HG02884 (cell line): ENCODE data around the gene NUDT2.
"Not testable (repeated sequence)": the region's sequence is repeated elsewhere in the genome, so short reads cannot be mapped to it uniquely, and the experiment has no call there.

Experiments
- ATAC-seq: cut with Tn5 transposase; IDR thresholded peaks from one replicate; pipeline ENCODE4 v1.9.1; 2021; ENCODE audit warnings: mild to moderate bottlenecking, moderate library complexity; ENCODE audit not compliant: unreplicated experiment

NUDT2 gene

DNA sequence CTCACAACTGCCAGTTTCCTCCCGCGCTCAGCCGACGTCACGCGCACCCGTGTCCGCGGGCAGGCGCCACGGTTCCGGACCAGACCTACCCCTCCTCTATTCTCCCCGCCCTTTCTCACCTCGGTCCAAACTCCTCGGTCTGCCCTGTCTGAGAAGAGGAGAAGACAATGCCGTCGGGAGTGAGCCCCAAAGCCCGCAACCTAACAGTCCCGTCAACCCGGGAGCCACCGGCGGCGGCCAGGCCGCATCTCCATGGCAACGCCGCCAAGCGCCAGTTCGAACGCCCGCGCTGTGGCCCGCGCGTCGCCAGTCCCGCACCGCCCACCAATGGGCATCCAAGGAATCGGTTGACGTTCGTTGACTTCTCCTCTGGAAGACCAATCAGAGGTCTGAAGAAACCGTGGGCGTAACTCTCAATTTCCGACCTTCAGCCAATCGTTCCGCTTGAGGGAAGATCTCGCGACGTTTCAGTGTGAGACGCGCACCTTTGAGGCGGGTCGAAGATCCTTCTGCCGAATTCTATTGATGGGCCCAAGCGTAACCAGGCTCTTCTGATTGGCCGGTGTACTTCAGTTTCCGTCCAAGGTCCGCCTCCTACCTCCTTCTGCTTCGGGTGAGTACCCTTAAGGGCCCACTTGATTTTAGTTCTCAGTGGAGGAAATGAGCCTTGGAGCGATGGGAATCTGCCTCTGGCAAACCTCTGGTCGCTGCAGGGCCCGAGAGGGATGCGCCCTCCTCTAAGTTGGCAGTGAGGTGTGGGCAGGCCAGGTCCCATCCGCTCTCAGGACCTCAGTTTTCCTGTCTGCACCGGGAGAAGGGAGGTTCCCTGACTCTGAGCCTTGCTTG is at the start of gene NUDT2, which contains the start of gene KIF24:
TSS of gene NUDT2 (plus strand) at position 583 of the 846 bp plus-strand sequence. CDS start 9,471 bp downstream, outside the sequence.
TSS of gene KIF24 (minus strand) at position 282 of the 846 bp plus-strand sequence. CDS start 17,922 bp downstream, outside the sequence.
- peak; percentile 91 for ATAC-seq

DNA sequence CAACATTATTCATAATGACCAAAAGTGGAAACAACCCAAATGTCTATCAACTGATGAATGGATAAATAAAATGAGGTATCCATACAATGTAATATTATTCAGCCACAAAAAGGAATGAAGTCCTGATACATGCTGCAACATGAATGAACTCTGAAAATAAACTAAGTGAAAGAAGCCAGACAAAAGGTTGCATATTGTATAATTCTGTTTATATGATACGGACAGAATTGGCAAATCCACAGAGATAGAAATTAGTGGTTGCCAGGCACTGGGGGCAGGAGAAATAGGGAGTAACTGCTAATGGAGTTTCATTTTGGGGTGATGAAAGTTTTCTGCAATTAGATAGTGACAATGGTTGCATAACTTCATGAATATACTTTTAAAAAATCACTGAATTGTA is 47.3 kb upstream of the NUDT2 start:
- no peak for ATAC-seq

DNA sequence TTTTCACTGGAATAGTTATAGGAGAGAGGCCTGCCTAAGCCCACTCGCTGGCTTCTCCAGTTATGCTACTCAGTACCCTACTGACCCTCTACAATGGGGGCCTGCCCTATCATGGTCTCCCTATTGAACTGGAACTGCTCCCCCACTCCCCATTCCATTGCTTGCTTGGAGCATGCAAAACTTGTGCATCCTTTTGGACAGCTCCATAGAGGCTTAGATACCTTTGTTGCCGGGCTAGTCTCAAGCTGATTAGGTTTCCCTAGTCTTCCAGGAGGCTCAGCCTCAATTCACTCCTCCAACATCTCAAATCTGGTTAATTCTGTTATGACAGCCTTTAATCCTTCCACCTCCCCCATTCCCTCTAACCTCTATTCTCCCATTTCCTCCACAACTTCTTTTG is 40.2 kb upstream of the NUDT2 start:
- ATAC-seq: no peak

DNA sequence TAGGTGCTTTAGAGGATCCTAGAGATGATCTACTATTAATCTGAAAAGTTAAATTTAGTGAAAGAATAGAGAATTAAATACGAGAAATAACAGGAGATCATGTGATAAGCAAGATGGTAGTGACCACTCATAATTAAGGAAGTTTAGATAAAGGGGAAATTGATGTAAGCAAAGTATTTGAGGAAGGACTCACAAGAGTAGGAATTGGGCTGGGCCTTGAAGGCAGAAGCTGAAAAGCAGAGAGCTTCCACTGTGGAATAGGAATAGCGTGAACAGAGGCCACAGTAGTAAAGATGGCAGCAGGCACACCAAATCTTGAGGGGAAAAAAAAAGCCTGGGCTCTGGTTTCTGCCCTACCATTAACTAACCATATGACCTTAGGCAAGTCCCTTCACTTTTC is 38.3 kb upstream of the NUDT2 start:
- ATAC-seq: no peak

DNA sequence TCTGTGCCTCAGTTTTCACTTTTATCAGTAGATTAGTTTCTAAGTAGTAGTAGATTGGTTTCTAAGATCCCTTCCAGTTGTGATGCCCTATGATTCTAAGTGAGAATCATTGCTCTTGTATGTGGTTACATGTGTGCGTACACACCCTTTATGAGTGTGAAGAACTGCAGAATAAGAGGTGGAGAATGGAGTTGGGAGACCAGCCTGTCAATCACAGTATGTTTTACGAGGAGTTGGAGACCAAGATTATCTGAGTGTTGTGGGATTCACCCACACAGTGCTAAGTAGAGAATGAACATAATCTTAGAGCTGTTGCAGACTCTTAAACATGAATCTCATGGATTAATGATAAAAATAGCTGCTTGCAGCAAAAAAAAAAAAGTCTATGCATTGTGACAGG is 37.9 kb upstream of the NUDT2 start:
- no peak for ATAC-seq

DNA sequence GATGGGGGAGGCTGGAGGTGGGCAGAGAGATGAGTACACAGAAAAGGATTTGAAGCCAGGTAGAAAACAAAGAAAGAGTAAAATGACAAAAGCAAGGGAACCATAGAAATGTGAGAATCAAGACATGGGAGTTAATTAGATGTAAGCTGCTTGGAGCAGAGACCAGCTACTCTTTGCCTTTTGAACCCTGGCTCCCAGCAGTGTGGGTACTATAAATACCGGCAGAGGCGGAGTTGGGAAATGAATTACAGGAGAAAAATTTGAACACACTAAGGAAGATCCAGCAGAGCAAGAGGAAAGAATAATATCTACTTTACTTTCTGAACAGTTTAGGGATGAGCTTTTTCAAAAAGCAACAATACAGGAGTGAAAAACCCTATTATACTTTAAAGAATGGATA is 36.8 kb upstream of the NUDT2 start:
- ATAC-seq: no peak

DNA sequence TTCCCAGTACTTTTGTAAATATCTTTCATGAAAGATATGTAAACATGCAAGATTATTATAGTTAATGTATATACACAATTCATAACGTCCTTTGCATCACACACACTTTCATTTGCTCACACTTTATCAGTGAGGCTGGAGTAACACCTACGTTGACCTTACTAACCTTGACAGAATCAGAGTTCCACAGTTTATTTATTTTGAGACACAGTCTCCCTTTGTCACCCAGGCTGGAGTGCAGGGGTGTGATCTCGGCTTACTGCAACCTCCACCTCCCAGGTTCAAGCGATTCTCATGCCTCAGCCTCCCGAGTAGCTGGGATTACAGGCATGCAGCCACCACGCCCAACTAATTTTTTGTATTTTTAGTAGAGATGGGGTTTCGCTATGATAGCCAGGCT is 28.3 kb upstream of the NUDT2 start:
- not testable (repeated sequence) for ATAC-seq

DNA sequence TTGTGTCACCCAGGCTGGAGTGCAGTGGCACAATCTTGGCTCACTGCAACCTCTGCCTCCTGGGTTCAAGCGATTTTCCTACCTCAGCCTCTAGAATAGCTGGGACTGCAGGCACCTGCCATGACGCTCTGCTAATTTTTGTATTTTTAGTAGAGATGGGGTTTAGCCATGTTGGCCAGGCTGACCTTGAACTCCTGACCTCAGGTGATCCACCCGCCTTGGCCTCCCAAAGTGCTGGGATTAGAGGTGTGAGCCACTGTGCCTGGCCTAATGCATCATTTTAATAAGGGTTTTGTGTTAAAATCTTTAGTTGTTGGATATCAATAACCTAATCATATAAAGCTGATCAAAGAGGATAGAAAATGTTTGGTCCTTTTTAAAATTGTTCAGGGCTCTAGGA is 21.1 kb upstream of the NUDT2 start:
- not testable (repeated sequence) for ATAC-seq

DNA sequence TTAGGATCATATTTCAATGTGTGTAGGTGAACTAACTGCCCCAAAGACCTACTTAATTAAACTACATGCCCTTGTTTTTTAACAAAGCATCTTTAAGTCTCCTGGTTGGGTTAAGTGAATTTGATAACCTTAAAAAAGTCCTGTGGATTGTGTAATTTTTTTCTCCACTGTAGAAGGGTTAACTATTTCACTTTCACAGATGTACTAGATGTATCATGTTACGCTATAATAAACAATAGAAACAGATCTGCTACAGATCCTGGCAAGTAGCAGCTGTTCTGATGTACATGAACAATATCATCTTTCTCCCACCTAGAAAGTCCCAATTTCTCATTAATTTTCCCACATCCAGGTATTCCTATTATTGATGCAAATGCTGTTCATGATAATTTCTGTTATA is 19.2 kb upstream of the NUDT2 start:
- no peak for ATAC-seq

DNA sequence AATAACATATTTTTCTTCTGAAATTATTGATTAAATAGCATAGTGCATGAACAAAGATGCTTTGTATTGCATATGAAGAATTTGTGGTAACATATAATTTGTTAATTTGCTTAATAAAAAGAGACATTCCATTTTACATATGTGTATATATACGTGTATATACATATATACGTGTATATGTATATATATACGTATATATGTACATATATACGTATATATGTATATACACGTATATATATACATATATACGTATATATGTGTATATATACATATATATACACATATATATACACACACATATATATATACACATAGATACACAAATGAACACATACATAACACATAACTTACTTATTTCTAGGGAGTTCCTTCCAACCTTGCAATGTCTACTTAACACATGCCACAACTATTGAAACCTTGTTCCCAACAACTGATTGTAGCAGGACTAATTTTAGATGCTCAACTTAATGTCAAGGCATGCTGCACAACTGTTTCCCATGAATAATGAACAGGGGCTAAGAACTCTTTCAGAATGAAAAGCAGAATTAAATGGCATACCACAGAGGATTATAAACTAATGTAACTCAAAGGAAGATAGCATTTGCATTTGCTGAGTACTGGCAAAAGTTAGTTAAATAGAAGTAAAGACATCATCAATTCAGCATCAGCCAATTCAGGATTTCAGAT is 17.7 kb upstream of the NUDT2 start:
- no peak for ATAC-seq

DNA sequence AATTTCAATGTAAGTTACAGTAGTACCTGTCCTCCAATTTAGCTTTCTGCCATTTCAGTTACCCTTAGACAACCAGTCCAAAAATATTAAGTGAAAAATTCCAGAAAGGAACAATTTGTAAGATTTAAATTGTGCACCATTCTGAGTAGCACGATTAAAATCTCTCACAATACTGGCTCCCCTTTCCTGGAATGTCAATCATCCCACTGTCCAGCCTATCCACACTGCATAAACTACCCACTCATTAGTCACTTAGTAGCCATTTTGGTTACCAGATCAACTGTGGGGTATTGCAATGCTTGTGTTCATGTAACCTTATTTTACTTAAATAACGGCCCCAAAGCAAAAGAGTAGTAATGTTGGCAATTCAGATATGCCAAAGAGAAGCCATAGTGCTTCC is 11.9 kb upstream of the NUDT2 start:
- ATAC-seq: no peak

DNA sequence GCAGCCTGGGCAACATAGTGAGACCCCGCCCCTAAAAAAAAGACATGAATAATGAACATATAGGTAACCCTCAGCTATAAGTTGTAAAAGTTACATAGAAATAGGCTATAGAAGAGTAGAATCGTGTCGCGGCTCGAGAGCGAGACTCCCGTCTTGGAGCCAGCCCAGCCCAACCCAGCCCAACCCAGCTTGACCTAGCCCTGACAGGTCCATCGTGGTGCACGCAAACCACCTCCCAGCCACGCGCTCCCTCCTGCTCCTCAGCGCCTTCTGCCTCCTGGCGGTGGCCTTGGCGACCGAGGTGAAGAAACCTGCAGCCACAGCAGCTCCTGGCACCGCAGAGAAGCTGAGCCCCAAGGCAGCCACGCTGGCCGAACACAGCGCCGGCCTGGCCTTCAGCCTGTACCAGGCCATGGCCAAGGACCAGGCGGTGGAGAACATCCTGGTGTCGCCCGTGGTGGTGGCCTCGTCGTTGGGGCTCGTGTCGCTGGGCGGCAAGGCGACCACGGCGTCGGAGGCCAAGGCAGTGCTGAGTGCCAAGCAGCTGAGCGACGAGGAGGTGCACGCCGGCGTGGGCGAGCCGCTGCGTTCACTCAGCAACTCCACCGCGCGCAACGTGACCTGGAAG is 11.1 kb upstream of the NUDT2 start:
- no peak for ATAC-seq

DNA sequence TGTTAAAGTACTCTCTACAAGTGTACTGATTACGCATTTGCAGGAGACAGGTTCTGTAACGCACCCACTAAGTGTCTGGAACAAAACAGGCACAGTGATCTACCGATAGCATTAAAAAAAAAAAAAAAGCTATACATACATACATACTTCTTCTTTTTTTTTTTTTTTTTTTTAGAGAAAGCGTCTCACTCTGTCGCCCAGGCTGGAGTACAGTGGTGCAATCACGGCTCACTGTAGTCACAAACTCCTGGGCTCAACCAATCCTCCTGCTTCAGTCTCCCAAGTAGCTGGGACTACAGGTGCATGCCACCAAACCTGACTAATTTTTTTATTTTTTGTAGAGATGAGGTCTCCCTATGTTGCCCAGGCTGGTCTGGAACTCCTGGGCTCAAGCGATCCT is 7.9 kb upstream of the NUDT2 start:
- ATAC-seq: no peak

DNA sequence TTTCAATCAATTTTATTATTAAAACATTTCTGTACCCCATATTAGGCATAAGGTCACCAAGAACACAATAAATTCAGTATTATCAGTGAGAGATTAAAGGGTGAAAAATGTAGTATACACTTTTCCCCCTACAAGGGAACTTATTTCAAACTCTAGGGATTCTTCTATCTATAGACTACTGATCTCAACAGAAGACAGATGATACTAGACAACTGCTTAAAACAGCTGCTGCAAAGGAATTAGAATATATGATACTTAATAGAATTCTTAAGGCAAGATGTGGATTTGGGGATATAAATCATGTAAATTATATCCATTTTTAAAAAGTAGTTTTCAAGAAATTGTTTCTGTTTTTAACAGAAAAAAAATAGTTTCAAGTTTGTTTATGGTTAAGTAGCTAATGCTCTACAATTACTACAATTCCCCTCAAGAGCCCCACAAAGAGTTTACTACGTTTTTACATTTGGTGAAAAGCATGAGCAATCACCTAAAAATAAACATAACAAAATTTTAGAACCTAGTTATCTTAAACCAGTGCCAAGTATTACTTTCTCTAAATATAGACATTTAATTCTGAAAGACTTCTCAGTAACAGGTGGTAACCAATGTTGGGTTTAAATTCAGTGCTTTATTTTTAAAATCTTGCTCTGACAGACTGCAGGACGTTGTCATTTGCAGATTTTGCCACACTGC is 6.3 kb upstream of the NUDT2 start:
- ATAC-seq: no peak

DNA sequence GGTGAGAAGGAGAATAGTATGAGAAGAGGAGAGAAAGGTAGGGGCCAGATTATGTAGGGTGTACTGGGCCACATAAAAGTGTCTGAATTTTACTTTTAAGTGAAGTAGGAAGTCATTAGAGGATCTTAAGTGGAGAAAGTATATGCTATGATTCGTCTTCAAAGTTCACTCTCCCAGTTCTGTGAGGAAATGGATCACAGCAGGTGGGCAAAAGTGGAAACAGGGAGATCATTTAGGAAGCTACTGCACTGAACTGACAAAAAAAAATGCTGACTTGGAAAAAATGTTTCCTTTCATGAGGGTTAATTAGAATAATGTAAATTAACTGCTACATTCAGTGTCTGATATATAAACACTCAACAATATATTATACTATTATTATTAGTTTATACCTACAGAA is 2.7 kb upstream of the NUDT2 start:
- no peak for ATAC-seq

DNA sequence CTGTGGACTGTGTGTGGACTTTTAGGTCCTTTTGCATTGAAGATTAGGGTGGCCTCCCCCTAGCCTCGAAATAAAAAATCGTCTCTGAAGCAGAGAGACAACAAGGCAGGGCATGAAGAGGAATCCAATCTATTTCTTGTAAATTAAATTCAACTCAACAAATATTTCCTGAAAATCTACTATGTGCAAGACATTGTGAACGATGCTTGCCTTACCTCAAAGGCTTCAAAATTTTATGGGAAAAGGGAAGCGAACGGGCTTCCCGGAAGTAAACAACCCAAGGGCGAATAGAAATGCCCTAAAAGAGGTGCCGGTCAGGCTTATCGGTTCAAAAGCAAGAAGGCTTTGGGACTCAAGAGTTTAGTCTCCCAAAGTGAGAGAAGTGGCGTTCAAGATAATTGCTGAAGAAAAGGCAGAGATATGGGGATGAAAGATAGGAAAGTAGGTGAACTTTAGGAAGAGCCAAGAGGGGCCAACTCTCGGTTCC is 826 bp upstream of the NUDT2 start:
- ATAC-seq: no peak

DNA sequence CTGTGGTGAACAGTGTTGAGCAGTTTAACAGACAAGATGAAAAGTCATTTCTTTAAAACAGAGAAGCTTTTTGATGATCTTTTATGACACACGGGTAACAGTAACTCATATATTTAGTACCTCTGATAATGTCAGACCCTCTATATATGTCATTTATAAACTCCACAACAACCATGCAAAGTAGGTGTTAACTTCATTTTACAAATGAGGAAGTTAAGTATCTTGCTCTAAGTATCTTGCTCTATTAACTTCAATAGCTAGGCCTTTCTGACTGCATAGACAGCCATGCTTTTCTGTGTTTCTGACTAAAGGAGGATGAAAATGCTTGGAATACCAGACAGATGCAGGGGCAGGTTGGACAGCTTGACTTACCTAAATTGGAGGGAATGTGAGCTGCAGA is 1.8 kb downstream of the NUDT2 start:
- no peak for ATAC-seq

DNA sequence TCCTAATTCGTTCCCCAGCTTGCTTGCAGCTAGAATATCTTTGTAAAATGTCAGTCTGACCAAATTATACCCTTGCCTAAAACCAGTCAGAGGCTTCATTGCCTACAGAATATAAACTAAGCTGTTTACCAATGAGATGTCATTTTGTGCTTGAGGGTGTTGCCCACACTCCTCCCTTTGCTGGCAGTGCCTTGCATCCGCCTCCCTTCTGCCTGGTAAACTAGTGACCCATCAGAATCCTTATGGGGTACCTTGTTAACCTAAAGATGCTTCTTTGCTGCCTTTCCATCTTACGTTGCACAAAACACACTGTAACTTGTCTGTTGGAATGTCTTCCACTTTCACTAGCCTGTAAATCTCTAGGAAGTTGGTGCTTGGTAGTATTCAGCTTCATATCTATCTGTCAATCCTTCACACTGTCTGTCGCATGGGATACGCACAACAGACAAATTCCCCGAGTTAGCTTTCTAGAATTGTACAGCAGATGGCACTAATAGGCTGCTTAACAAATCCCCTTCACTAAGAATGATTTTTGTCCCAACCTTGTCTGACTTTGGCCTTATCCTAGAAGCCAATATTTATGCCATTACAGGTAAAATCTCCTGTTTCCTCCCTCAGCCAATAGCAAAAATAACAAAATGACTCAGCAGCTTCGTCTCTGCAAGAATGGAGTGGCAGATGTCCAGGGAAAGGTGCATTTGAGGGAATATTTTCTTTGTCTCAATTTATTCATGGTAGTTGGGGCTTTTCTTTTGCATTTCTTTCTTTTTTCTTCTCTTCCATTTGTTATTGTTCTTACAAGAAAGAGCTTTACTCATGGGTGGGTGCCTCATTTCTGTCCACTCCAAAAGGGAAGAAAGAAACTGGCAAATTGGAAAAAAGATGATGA is 3.0 kb downstream of the NUDT2 start:
- no peak for ATAC-seq

DNA sequence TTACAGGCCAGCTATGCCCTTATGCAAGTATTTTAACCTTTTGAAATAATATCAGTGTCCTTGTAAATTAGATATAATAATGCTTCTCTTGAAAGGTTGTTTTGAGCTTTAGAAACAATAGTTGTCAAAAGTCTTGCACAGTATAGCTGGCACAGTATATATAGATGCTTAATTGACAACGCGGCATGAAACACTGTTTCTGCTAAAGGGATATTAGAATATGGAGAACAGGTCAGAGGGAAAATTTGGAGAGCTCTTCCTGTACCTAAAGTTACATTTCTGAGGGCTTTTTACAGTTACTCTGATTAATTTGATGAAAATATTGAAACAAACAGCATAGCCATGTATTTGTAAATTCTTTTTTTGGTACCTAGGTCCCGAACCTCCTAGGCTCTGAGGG is 4.5 kb downstream of the NUDT2 start:
- ATAC-seq: no peak

DNA sequence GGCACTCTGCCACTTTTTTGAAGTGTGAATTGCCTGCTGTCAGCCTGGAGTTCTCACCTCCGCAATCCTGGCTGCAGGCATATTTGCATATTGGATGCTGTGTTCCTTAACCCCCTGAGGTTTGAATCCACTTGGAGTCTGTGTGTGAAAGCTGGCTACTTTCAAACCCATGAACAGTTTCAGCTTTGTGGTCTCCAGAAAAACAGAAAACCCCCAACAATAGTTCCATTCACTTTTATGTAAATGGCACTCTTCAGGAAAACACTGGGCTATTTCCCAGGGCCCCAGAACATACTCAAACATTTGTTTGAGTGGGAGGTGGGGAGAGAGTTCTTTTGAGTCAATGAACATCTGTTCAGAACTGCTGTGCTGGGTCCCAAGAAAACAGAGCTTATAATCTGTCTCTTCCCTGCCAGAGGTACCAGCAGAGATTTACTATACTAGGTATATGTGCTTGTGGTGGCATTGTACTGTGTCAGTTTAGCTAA is 5.0 kb downstream of the NUDT2 start:
- no peak for ATAC-seq
